Endothelial cell of umbilical vein (primary cell): ENCODE results near the gene CTDP1. TPM values are rescaled to one million over a fixed set of nuclear protein-coding genes. Genes with fewer than 3 reads are reported as not detected.

ENCODE experiments used
- BruUV-seq: library from RNA; stranded (reverse); fragments of 400-500 nt; replicated peaks from 2 replicates; lab custom pipeline; 2021; lab: Mats Ljungman, UMichigan
- CTCF ChIA-PET: fragments of 300-600, 350-600 bp; sonication (Branson Sonifier 250); formaldehyde crosslinking; loops from one replicate; lab custom pipeline; 2021; ENCODE audit warnings: antibody characterized with exemption, inconsistent platforms; lab: Charles Lee
- POLR2A ChIA-PET: fragments of 300-600, 350-600 bp; sonication (Branson Sonifier 250); formaldehyde crosslinking; loops from one replicate; lab custom pipeline; 2021; ENCODE audit warnings: antibody characterized with exemption, inconsistent platforms; lab: Charles Lee
- DNase-seq: peaks from one replicate; pipeline ENCODE4 v3.0.0-alpha.2; 2011; ENCODE audit warnings: low read depth, low spot score
- FAIRE-seq: peaks from 2 replicates; lab custom pipeline; 2011; peaks lifted over from hg19 to GRCh38; lab: Jason Lieb, UNC
- H2AFZ ChIP-seq: 2 replicates; pipeline ENCODE4 v1.6.0; 2012; ENCODE audit warnings: low read depth, low read length, control low read depth, inconsistent platforms
- H3K27ac ChIP-seq: 2 replicates; pipeline ENCODE4 v1.5.1; 2011; ENCODE audit warnings: low read depth, mild to moderate bottlenecking, control low read depth, low read length, moderate library complexity; ENCODE audit not compliant: insufficient read depth
- H3K27me3 ChIP-seq, 2 experiments: 2 replicates each; pipeline versions ENCODE4 v1.6.0 to v1.6.1; 2011; ENCODE audit warnings: low read length in 2 of 2, mixed read lengths in 1 of 2; ENCODE audit not compliant: control insufficient read depth in 2 of 2, insufficient read depth in 2 of 2
- H3K36me3 ChIP-seq, 2 experiments: 2 replicates in 1 of 2; 3 replicates in 1 of 2; pipeline ENCODE4 v1.5.1; 2011; ENCODE audit warnings: low read length in 2 of 2, mild to moderate bottlenecking in 1 of 2, moderate library complexity in 1 of 2; ENCODE audit not compliant: control insufficient read depth in 2 of 2, insufficient read depth in 2 of 2; ENCODE audit errors: extremely low read depth in 1 of 2
- H3K4me1 ChIP-seq: 3 replicates; pipeline ENCODE4 v1.5.1; 2011; ENCODE audit warnings: mild to moderate bottlenecking, low read length; ENCODE audit not compliant: control insufficient read depth, insufficient read depth; ENCODE audit errors: extremely low read depth
- H3K4me2 ChIP-seq: 2 replicates; pipeline ENCODE4 v1.6.1; 2011; ENCODE audit warnings: low read length, control low read depth, mixed read lengths; ENCODE audit not compliant: insufficient read depth
- H3K4me3 ChIP-seq, 3 experiments: fragments of 200-600 bp in 1 of 3; sonication (generic), shearing (Covaris generic) in 1 of 3; replicated peaks in 1 of 3; 2 replicates each; pipeline ENCODE4 v1.5.1; 2011 to 2016; ENCODE audit warnings: control low read depth in 3 of 3, low read length in 3 of 3, mild to moderate bottlenecking in 2 of 3, inconsistent platforms in 1 of 3, low read depth in 1 of 3, moderate library complexity in 1 of 3; ENCODE audit not compliant: insufficient read depth in 1 of 3
- H3K79me2 ChIP-seq: 2 replicates; pipeline ENCODE4 v1.6.0; 2012; ENCODE audit warnings: low read length, inconsistent platforms; ENCODE audit not compliant: control insufficient read depth, insufficient read depth
- H3K9ac ChIP-seq: replicated peaks from 2 replicates; pipeline ENCODE3; 2011; ENCODE audit warnings: low read length, control low read depth; ENCODE audit not compliant: insufficient read depth; ENCODE audit errors: extremely low read depth
- H3K9me1 ChIP-seq: replicated peaks from 3 replicates; pipeline ENCODE4 v1.6.0; 2011; ENCODE audit warnings: mild to moderate bottlenecking, low read length; ENCODE audit not compliant: control insufficient read depth, insufficient read depth; ENCODE audit errors: extremely low read depth
- H3K9me3 ChIP-seq: replicated peaks from 2 replicates; pipeline ENCODE4 v1.5.1; 2012; ENCODE audit warnings: low read length, inconsistent platforms; ENCODE audit not compliant: control insufficient read depth, insufficient read depth
- H4K20me1 ChIP-seq: replicated peaks from 2 replicates; pipeline ENCODE3; 2011; ENCODE audit warnings: mild to moderate bottlenecking, low read length; ENCODE audit not compliant: control insufficient read depth, insufficient read depth; ENCODE audit errors: extremely low read depth
- EZH2 ChIP-seq: IDR thresholded peaks from 2 replicates; pipeline ENCODE4 v1.6.1; 2012; ENCODE audit warnings: borderline replicate concordance, low read depth, mild to moderate bottlenecking, moderate library complexity, low read length, inconsistent platforms; ENCODE audit not compliant: severe bottlenecking
- FOS ChIP-seq: IDR thresholded peaks from 2 replicates; pipeline ENCODE4 v1.6.1; 2011; ENCODE audit warnings: mild to moderate bottlenecking, low read length, moderate library complexity, borderline replicate concordance; ENCODE audit not compliant: insufficient read depth
- GATA2 ChIP-seq: IDR thresholded peaks from 2 replicates; pipeline ENCODE4 v1.7.0; 2011; ENCODE audit warnings: low read depth, mild to moderate bottlenecking, moderate library complexity, mixed read lengths, low read length; ENCODE audit not compliant: insufficient read length, insufficient read depth
- JUN ChIP-seq: IDR thresholded peaks from 2 replicates; pipeline ENCODE4 v1.6.1; 2011; ENCODE audit warnings: borderline replicate concordance, low read depth; ENCODE audit not compliant: insufficient read length, insufficient read depth
- MYC ChIP-seq: IDR thresholded peaks from one replicate; pipeline ENCODE4 v1.6.1; 2011; ENCODE audit warnings: mild to moderate bottlenecking, low read depth, low read length
- POLR2A ChIP-seq: IDR thresholded peaks from 2 replicates; pipeline ENCODE4 v1.6.1; 2012; ENCODE audit warnings: low read depth, mild to moderate bottlenecking, control low read depth, low read length
- POLR2AphosphoS5 ChIP-seq: IDR thresholded peaks from 2 replicates; pipeline ENCODE4 v1.6.1; 2012; ENCODE audit warnings: low read depth, mild to moderate bottlenecking, control low read depth, low read length, moderate library complexity; ENCODE audit not compliant: insufficient read depth
- dilution Hi-C: fragments of 300-500 bp; cut with MboI; formaldehyde crosslinking; loops from one replicate; pipeline ENCODE4 v1.15.0; 2019; ENCODE audit warnings: low sequenced_read_pairs; ENCODE audit not compliant: extremely low pct_ligation_motif_present
- intact Hi-C: fragments of 100-400 bp; cut with micrococcal nuclease; formaldehyde crosslinking; loops from one replicate; pipeline ENCODE4 v1.10.0; 2022
- polyA plus RNA-seq, 4 experiments: library from polyadenylated mRNA; depleted of rRNA in 3 of 4; stranded (reverse) in 3 of 4; unstranded in 1 of 4; fragments of >200 nt; gene quantifications; 2 replicates each; pipeline versions ENCODE4 v1.2.1 to v1.2.3, GENCODE V29; 2011 to 2012; ENCODE audit warnings: missing spikeins in 1 of 4
- total RNA-seq: library from RNA; stranded (reverse); gene quantifications from 2 replicates; pipeline ENCODE4 v1.2.3, GENCODE V29; 2021
- TF ChIP-seq, protein P1 (sequence below): IDR thresholded peaks from 2 replicates; pipeline ENCODE4 v1.6.1; 2011; ENCODE audit not compliant: insufficient read depth, insufficient read length
- TF ChIP-seq, protein P2 (sequence below), 2 donors: IDR thresholded peaks; 1 replicate in 1 of 2; 2 replicates in 1 of 2; pipeline ENCODE4 v1.5.1; 2011; ENCODE audit warnings: low read length in 2 of 2, mild to moderate bottlenecking in 2 of 2, moderate library complexity in 2 of 2, control low read depth in 1 of 2, inconsistent platforms in 1 of 2, low read depth in 1 of 2; ENCODE audit not compliant: insufficient read depth in 1 of 2; ENCODE audit errors: extremely low read depth in 1 of 2

CTDP1 gene
- total and polyA plus RNA-seq, 2 donors (not counting 3 experiments of a cell fraction or from before 2014, with no cell fraction given): 15.3 to 27.6 TPM

GRCh38 chr18:79760348-79760747, 80.7 kb downstream of the CTDP1 start:
- intact Hi-C loops: no loop called here
- Histone ChIP-seq H2AFZ (no peak overlapping the region), H3K79me2 (no peaks in the 10 kb centered on the region), H3K9ac (no peak overlapping the region), H4K20me1 (no peaks in the 10 kb centered on the region), H3K9me1 (no peaks in the 10 kb centered on the region), H3K4me2 (no peak overlapping the region), H3K27ac (no peak overlapping the region), H3K9me3 (no peaks in the 10 kb centered on the region), H3K27me3 (no peaks in the 10 kb centered on the region), H3K36me3 (no peaks in the 10 kb centered on the region), H3K4me3 (no peak overlapping the region), H3K4me1 (no peaks in the 10 kb centered on the region)
- TF ChIP-seq POLR2A (no peak), EZH2 (no peak), JUN (no peak), POLR2AphosphoS5 (no peak), GATA2 (no peak), MYC (no peak), FOS (no peak)
- TF ChIP-seq, protein P1, sequence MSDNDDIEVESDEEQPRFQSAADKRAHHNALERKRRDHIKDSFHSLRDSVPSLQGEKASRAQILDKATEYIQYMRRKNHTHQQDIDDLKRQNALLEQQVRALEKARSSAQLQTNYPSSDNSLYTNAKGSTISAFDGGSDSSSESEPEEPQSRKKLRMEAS: no peak
- TF ChIP-seq, protein P2, sequence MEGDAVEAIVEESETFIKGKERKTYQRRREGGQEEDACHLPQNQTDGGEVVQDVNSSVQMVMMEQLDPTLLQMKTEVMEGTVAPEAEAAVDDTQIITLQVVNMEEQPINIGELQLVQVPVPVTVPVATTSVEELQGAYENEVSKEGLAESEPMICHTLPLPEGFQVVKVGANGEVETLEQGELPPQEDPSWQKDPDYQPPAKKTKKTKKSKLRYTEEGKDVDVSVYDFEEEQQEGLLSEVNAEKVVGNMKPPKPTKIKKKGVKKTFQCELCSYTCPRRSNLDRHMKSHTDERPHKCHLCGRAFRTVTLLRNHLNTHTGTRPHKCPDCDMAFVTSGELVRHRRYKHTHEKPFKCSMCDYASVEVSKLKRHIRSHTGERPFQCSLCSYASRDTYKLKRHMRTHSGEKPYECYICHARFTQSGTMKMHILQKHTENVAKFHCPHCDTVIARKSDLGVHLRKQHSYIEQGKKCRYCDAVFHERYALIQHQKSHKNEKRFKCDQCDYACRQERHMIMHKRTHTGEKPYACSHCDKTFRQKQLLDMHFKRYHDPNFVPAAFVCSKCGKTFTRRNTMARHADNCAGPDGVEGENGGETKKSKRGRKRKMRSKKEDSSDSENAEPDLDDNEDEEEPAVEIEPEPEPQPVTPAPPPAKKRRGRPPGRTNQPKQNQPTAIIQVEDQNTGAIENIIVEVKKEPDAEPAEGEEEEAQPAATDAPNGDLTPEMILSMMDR (IDR thresholded peaks at IDR 0.05; ENCODE audit: extremely low read depth in 1 of 2, insufficient read depth in 1 of 2, low read depth in 1 of 2, low read length in 2 of 2): no peak
- POLR2A ChIA-PET: no interaction called here
- dilution Hi-C loops: no loop called here
- BruUV-seq: no TSS peak
- DNase-seq (no peak), FAIRE-seq (no peak)
- CTCF ChIA-PET: no interaction called here
